GM12892 (cell line): Measurements from ENCODE around the gene BANP.
"Not testable (repeated sequence)": the region's sequence is repeated elsewhere in the genome, so short reads cannot be mapped to it uniquely, and the experiment has no call there.

Source experiments
- DNase-seq: peaks from one replicate; pipeline ENCODE4 v3.0.0; 2011; ENCODE audit not compliant: insufficient read length
- FAIRE-seq: peaks from 2 replicates; lab custom pipeline; 2011; peaks lifted over from hg19 to GRCh38; lab: Jason Lieb, UNC
- POLR2A ChIP-seq: IDR thresholded peaks from 2 replicates; pipeline ENCODE4 v1.6.1; 2011; ENCODE audit warnings: low read depth, low read length, control low read depth
- POLR2AphosphoS5 ChIP-seq: IDR thresholded peaks from 2 replicates; pipeline ENCODE4 v1.6.1; 2011; ENCODE audit warnings: low read depth, low read length, control low read depth
- TAF1 ChIP-seq: IDR thresholded peaks from 2 replicates; pipeline ENCODE4 v1.6.1; 2011; ENCODE audit warnings: low read depth, mild to moderate bottlenecking, control low read depth, low read length, borderline replicate concordance

BANP gene

DNA sequence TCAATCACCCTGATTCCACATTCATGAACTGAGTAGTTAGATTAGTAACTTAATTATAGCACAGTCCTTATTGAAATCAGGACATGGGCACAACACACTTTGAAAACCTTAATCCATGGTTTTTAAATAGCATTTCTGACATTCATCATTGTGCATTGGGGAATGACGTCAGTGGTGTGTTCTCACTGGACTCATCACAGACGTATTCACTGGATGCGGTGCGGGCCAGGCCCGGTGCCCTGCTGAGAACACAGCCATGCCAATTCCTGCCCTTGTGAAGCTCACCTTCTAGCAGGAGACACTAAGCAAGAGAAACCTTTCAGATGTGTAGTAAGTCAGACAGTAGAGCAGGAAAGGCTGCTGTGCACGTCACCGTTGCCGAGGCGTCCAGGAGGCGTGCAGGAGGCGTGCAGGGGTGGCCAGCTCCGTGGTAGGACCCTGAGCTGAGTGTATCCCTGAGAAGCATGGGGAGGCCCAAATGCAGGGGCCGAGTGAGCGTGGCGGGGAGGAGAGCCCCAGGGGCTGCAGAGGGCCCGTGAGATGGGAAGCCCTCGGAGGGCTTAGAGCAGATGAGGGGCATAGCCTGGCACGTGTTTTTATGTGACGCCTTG is 12.9 kb downstream of the BANP start:
- no peak for FAIRE-seq
- no peak for DNase-seq
- TF ChIP-seq POLR2A (no peak), POLR2AphosphoS5 (no peak), TAF1 (no peak)

DNA sequence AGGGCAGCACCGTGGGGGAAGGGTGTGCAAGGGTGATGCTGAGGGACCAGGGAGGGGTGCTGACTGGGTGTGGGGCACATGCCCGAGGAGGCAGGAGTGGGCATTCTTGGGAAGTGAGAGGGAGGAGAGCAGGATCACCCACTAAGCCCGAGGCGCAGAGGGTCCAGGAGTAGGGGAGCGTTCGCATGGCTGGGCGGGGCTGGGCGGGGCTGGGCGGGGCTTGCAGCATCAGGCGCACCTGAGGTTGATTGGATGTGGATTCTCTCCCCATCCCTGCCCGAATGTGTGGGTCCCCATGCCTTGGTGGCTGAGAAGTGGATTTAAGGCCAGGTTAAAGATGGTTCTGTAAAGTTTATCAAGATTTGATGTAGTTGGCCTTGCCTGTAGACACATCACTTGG is 14.2 kb downstream of the BANP start:
- FAIRE-seq (no peak), DNase-seq (no peak)
- TF ChIP-seq TAF1 = no peak
- no peak for TF ChIP-seq POLR2AphosphoS5
- no peak for TF ChIP-seq POLR2A

- TF ChIP-seq POLR2AphosphoS5 (no peak), POLR2A (no peak), TAF1 (no peak)
- DNase-seq (no peak), FAIRE-seq (no peak)
Measured at GRCh38 chr16:87966064-87966645, 14.9 kb downstream of the BANP start.

DNA sequence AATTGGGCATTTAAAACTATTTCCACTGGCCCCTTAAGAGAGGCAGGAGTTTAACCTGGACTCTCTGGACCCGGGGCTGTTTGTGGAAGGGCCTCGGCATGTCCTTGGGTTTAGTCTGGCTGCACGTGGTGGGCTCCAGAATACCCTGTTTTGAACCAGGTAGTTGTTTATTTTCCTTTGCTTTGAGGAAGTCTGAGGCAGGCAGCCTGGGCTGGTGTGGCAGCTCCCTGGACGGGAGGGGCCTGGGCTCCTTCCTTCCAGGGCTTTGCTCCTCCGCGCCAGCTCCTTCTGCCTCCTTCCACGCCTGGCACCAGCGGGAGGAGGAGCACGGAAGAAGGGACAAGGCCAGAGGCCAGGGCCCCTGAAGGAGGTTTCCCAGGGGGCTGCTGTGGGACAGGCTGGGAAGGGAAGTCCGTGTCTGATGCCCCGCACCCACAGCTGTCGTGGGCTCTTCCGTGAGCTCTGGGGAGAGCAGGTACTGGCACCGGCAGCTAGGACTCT is 15.5 kb downstream of the BANP start:
- DNase-seq (no peak), FAIRE-seq (no peak)
- TF ChIP-seq TAF1 = no peak
- no peak for TF ChIP-seq POLR2AphosphoS5
- TF ChIP-seq POLR2A = no peak

DNA sequence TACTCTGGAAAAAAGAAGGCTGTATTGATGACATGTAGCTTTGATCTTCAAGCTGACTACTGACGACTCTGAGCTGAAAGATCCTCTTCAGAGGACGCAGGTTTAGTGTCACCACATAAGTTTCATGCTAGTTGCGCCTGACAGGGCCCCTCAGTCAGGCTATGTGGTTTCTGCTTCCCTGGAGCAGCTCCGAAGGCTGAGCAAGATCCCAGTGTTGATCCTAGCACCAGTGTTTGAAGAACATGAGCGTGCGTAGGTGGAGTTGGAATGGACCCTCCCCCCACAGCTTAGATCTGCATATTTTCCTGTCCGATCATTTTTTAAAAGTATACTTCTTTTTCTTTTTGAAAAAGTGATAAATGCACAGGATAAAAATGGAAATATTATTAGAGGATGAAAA is 17.3 kb downstream of the BANP start:
- FAIRE-seq (no peak), DNase-seq (no peak)
- TF ChIP-seq POLR2AphosphoS5 = no peak
- TF ChIP-seq POLR2A = no peak
- TF ChIP-seq TAF1 = no peak

GRCh38 chr16:87970186-87970585 is 19.0 kb downstream of the BANP start:
- no peak for TF ChIP-seq POLR2A
- no peak for TF ChIP-seq POLR2AphosphoS5
- no peak for TF ChIP-seq TAF1
- no peak for FAIRE-seq
- no peak for DNase-seq

- DNase-seq = no peak
- FAIRE-seq = no peak
- TF ChIP-seq POLR2AphosphoS5 (no peak), POLR2A (no peak), TAF1 (no peak)
Measured at GRCh38 chr16:87971933-87972332, 20.7 kb downstream of the BANP start.

DNA sequence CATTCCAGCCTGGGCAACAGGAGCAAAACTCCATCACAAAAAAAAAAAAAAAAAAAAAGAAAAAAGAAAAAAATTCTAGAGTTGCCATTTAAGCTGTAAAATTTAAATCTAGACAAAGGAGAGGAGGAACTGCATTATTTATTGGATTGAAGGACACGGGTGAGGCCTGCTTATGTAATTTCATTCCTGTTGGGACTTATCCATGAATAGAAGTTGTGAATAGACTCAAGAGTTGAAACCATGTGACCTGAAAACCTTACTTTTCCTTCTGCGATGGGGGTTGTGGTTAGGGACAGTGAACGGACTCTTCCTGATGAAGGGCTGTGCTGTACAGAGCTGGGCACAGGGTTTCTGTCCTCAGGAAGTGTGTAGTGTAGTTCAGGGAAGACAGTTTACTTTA is 22.5 kb downstream of the BANP start:
- FAIRE-seq (no peak), DNase-seq (no peak)
- TF ChIP-seq POLR2AphosphoS5 (no peak), TAF1 (no peak), POLR2A (no peak)

DNA sequence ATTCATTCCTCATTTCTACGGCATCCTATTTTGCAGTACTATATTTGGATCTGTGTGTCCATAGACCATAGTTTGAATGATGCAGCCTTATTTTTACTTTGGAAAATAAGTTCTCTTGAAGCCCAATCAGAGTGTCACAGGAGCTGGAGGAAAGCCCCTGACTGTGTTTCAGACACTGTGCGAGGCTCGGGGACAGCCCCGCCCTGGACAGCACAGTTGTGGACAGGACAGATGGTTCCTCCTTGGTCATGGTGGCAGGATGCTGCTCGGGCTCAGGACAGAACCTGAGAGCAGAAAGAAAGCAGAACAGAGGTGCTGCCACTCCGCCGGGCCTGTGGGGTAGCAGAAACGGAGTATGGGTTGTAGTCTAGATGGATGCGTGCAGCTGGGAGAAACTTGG is 22.9 kb downstream of the BANP start:
- DNase-seq (no peak), FAIRE-seq (no peak)
- no peak for TF ChIP-seq TAF1
- TF ChIP-seq POLR2AphosphoS5 = no peak
- no peak for TF ChIP-seq POLR2A

- FAIRE-seq = no peak
- no peak for DNase-seq
- TF ChIP-seq TAF1 (no peak), POLR2A (no peak), POLR2AphosphoS5 (no peak)
Measured at GRCh38 chr16:87976665-87977064, 25.4 kb downstream of the BANP start.

DNA sequence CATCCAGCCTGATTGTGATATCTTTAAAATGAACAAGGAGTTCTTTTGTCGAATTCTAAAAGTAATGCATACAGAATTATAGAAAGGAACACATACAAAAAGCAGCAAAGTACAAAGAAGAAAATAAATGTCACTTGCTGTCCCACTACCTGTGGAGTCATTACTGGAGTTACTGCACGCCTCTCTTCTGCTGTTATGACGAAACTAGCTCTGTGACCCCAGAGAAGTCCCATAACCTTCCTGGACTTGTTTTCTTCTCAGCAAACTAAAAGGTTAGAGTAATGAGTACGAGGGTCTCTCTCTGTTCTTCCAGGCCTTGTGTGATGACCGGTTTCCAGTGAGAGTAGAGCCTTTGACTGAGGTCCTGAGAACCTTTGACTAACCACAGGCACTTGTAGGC is 26.9 kb downstream of the BANP start:
- TF ChIP-seq POLR2A (no peak), POLR2AphosphoS5 (no peak), TAF1 (no peak)
- DNase-seq = no peak
- FAIRE-seq = no peak

GRCh38 chr16:87979352-87979751 is 28.1 kb downstream of the BANP start:
- DNase-seq = no peak
- no peak for TF ChIP-seq POLR2A
- TF ChIP-seq TAF1 = no peak
- no peak for TF ChIP-seq POLR2AphosphoS5
- FAIRE-seq = no peak

GRCh38 chr16:87979911-87980630 is 28.8 kb downstream of the BANP start:
- FAIRE-seq, DNase-seq: not testable (repeated sequence)

GRCh38 chr16:87981376-87981775 is 30.1 kb downstream of the BANP start:
- DNase-seq, FAIRE-seq: not testable (repeated sequence)
